Mucosa of descending colon (tissue), 3 donors: Measurements from ENCODE around the gene CHST12. TPM values are rescaled to one million over a fixed set of nuclear protein-coding genes. Genes with fewer than 3 reads are reported as not detected.

Experiments
- ATAC-seq: fragments of 200-7000 bp; cut with Tn5 transposase; one replicate; pipeline ENCODE4 v1.9.1; 2020; ENCODE audit warnings: mild to moderate bottlenecking, moderate library complexity
- DNase-seq, 3 donors: peaks; one replicate each; pipeline ENCODE4 v3.0.0-alpha.2; 2020
- H3K36me3 ChIP-seq: fragments of 200-600 bp; one replicate; pipeline ENCODE4 v1.8.0; 2021; ENCODE audit warnings: low read depth, mild to moderate bottlenecking
- H3K4me1 ChIP-seq: fragments of 200-600 bp; one replicate; pipeline ENCODE4 v1.8.0; 2021; ENCODE audit warnings: low read depth, mild to moderate bottlenecking
- H3K4me3 ChIP-seq: fragments of 200-600 bp; one replicate; pipeline ENCODE4 v1.8.0; 2021; ENCODE audit warnings: mild to moderate bottlenecking
- H3K9me3 ChIP-seq: fragments of 200-600 bp; one replicate; pipeline ENCODE4 v1.8.0; 2021; ENCODE audit warnings: mild to moderate bottlenecking
- intact Hi-C, 2 donors: fragments of 100-400 bp; cut with DNase I in 1 of 2; cut with micrococcal nuclease in 1 of 2; formaldehyde crosslinking; loops; one replicate each; pipeline versions ENCODE4 v1.11.0 to v1.11.1; 2022; cut with DNase I, micrococcal nuclease
- total RNA-seq, 3 donors: library from RNA; stranded (reverse); fragmentation: NEBNext Ultra II Directional in 2 of 3; extraction: Animal tissue kit (Norgen Biotek cat#: 25700) in 2 of 3; gene quantifications; one replicate each; pipeline versions ENCODE4 v1.2.1 to v1.2.4, GENCODE V29; 2021 to 2023
- TF ChIP-seq, protein P1 (sequence below): fragments of 200-600 bp; IDR thresholded peaks from one replicate; pipeline ENCODE4 v1.8.0; 2022; ENCODE audit warnings: antibody characterized with exemption, mild to moderate bottlenecking
- donor health status: DM: no; HTN: no; CAD: no; lungs with moderate emphysema.
- donor health status: DM: no; HTN: no; CAD: no.
- donor health status: DM: no; HTN: yes; CAD: no.

Gene CHST12
- total RNA-seq, 3 donors from 2014 or later = 10.7 to 20.9 (median 12.2) TPM

DNA sequence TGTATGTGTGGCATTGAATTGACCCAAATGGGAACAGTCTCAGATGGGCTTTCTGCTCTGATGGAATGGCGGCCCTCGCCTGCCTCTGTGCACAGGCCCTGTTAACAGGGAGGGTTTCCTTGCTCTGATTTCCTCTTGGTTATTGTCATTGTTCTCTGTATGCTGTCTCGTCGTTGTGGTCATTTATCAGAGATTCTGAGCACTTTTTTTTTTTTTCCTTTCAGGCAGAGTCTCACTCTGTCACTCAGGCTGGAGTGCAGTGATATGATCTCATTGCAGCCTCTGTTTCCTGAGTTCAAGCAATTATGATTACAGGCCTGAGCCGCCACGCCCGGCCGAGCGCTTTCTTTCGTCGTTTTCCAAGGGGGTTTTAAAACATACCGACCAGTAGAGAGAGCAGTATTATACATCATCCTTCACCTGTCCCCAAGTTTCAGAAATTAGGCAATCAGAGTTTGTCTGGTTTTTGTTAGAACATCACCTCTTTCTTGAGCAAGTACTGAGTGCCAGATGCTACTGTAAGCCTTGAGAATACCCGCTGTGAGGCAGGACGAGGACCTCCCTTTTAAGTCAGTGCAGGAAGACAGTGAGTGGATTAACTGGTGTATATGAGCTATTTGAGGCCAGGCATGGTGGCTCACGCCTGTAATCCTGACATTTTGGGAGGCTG, 6.5 kb downstream of the CHST12 start:
- ATAC-seq (no peak), DNase-seq (no peak)
- intact Hi-C loops = no loop called here
- Histone ChIP-seq H3K4me3 (no peak overlapping the region), H3K4me1 (peaks cover 13% of the 10 kb centered on the region), H3K36me3 (no peaks in the 10 kb centered on the region), H3K9me3 (no peaks in the 10 kb centered on the region)
- TF ChIP-seq, protein P1, sequence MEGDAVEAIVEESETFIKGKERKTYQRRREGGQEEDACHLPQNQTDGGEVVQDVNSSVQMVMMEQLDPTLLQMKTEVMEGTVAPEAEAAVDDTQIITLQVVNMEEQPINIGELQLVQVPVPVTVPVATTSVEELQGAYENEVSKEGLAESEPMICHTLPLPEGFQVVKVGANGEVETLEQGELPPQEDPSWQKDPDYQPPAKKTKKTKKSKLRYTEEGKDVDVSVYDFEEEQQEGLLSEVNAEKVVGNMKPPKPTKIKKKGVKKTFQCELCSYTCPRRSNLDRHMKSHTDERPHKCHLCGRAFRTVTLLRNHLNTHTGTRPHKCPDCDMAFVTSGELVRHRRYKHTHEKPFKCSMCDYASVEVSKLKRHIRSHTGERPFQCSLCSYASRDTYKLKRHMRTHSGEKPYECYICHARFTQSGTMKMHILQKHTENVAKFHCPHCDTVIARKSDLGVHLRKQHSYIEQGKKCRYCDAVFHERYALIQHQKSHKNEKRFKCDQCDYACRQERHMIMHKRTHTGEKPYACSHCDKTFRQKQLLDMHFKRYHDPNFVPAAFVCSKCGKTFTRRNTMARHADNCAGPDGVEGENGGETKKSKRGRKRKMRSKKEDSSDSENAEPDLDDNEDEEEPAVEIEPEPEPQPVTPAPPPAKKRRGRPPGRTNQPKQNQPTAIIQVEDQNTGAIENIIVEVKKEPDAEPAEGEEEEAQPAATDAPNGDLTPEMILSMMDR = no peak

DNA sequence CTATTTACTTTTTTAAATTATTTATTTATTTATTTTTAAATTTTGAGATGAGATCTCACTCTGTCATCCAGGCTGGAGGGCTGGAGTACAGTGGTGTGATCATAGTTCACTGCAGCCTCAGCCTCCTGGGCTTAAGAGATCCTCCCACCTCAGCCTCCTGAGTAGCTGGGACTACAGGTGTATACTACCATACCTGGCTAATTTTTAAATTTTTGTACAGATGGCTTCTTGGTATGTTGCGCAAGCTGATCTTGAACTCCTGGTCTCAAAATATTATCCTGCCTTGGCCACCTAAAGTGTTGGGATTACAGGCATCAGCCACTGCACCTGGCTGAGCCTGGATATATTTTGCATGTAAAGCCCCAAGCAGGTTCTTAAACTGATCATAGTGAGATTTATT, 7.6 kb downstream of the CHST12 start:
- Histone ChIP-seq H3K4me3 (no peak overlapping the region), H3K9me3 (no peaks in the 10 kb centered on the region), H3K36me3 (no peaks in the 10 kb centered on the region), H3K4me1 (peaks cover 7% of the 10 kb centered on the region)
- TF ChIP-seq, protein P1 = no peak
- no peak for DNase-seq
- intact Hi-C loops = no loop called here
- no peak for ATAC-seq

DNA sequence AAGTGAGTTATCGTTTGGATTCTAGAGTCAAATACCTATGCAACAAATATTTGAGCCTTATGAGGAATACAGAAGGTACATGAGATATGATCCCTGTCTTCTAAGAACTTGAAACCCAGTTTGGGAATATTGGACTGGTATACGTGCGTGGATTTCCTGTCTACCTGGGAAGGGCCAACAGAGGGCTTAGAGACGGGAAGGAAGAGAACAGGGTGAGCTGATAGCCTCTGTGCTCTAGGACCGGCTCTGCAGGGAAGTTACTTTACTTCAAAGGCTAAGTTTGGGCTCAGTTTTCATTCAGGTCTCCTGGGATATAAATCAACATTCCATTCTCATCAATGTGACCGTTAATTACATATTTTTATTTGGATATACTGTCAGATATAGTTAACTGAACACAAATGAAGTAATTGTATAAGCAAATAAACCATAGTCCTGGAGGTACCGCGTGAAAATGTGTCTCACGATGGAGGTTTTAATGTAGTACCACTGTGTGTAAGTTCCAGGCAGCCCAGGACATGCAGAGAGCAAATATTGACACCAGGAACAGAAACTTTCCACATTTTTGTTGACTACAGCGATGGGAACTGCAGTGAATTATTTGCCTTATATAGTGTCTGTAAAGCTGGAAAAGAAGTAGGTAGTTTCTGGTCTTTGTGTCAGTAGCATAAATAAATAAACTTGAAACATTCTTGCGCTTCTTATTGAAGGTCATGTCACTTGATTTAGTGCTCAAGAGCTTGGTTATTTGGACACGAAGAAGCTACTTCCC, 8.6 kb downstream of the CHST12 start:
- intact Hi-C loops = no loop called here
- Histone ChIP-seq H3K36me3 (no peaks in the 10 kb centered on the region), H3K4me1 (peaks cover 7% of the 10 kb centered on the region), H3K9me3 (no peaks in the 10 kb centered on the region), H3K4me3 (no peak overlapping the region)
- DNase-seq (no peak), ATAC-seq (peak; percentile 46)
- TF ChIP-seq, protein P1 = no peak

DNA sequence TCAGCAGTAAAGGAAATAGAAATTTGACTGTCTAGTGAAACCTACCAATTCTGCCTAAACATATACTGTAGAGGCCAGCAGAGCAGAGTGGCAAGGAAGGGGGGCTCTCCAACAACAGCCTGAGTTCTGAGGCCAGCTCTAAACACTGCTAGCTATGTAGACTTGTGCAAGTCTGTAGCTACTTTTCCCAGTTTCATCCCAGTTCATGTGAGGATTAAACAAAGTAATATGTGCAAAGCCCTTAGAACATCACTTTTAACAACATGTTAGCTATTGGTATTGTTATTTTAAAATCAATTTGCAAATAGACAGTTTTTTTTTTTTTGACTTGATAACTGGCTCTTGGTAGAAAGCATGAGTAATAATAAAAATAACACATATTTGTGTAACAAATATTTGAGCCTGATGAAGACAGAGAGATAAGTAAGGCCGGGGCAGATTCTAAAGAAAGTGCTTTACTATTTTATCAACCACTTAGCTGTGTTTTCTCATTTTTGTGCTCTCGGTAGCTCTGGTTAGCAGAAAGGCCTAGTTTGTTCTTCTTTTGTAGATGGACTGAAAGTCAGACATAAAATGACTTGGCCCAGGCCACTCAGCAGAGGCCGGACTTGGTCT, 9.3 kb downstream of the CHST12 start:
- Histone ChIP-seq H3K4me1 (peaks cover 7% of the 10 kb centered on the region), H3K9me3 (no peaks in the 10 kb centered on the region), H3K36me3 (no peaks in the 10 kb centered on the region), H3K4me3 (no peak overlapping the region)
- intact Hi-C loops = no loop called here
- ATAC-seq (no peak), DNase-seq (no peak)
- TF ChIP-seq, protein P1 = no peak

DNA sequence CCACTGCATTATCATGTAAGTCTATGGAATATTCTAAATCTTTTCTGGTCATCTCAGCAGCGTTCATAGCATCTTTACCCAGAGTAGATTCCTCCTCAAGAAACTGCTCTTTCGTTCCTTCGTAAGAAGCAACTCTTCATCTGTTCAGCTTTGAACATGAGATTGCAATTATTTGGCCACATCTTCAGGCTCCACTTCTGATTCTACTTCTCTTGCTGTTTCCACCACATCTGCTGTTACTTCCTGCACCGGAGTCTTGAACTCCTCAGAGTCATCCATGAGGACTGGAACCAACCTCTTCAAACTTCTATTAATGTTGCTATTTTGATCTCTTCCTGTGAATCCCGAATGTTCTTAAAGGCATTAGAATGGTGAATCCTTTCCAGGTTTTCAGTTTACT, 12.7 kb downstream of the CHST12 start:
- ATAC-seq = no peak
- Histone ChIP-seq H3K4me1 (peaks cover 7% of the 10 kb centered on the region), H3K4me3 (no peak overlapping the region), H3K9me3 (no peaks in the 10 kb centered on the region), H3K36me3 (no peaks in the 10 kb centered on the region)
- TF ChIP-seq, protein P1 = no peak
- no peak for DNase-seq
- intact Hi-C loops = no loop called here
